PC-9 (cell line): ENCODE data around the gene TPCN2.

ENCODE experiments used
- CTCF ChIP-seq: fragments of 200-600 bp; sonication (generic); conservative IDR thresholded peaks from 2 replicates; pipeline ENCODE4 v1.6.1; 2017; ENCODE audit warnings: mixed run types, antibody characterized with exemption, mild to moderate bottlenecking, moderate library complexity
- EZH2 ChIP-seq: fragments of 200-600 bp; sonication (generic); IDR thresholded peaks from 2 replicates; pipeline ENCODE4 v1.8.0; 2017; ENCODE audit warnings: antibody characterized with exemption, low read depth

- TF ChIP-seq CTCF (no peak), EZH2 (no peak)
Observed at GRCh38 chr11:69092263-69092662, 43.5 kb downstream of the TPCN2 start.
